GM12878 (cell line): Measurements from ENCODE around the gene CAPN2. TPM values are rescaled to one million over a fixed set of nuclear protein-coding genes. Genes with fewer than 3 reads are reported as not detected.
A peak's percentile ranks its signal among the peaks of the same experiment; 100 is the strongest.

Source experiments
- ATAC-seq: fragments of 200-7000 bp; cut with Tn5 transposase; 3 replicates; pipeline ENCODE4 v1.9.1; 2020; ENCODE audit warnings: mild to moderate bottlenecking, moderate library complexity
- BruUV-seq: library from RNA; stranded (reverse); fragments of 400-500 nt; replicated peaks from 2 replicates; lab custom pipeline; 2021; lab: Mats Ljungman, UMichigan
- CTCF ChIA-PET: fragments of 300-600 bp; sonication (Branson Sonifier 250); formaldehyde crosslinking; extraction: SDS; loops from one replicate; lab custom pipeline; 2021; ENCODE audit warnings: inconsistent platforms; lab: Yijun Ruan, JAX
- POLR2A ChIA-PET: fragments of 350-600 bp; formaldehyde crosslinking; extraction: SDS; loops from one replicate; lab custom pipeline; 2021; ENCODE audit warnings: inconsistent platforms; lab: Charles Lee
- RAD21 ChIA-PET: fragments of 300-600 bp; sonication (Branson Sonifier 250); formaldehyde crosslinking; loops from one replicate; lab custom pipeline; 2023; ENCODE audit warnings: antibody characterized with exemption; ENCODE audit not compliant: unreplicated experiment; lab: Charles Lee
- SMC1A ChIA-PET: fragments of 300-600 bp; sonication (Branson Sonifier 250); formaldehyde crosslinking; loops from one replicate; lab custom pipeline; 2023; ENCODE audit not compliant: unreplicated experiment, uncharacterized antibody; lab: Charles Lee
- DNase-seq: peaks from one replicate; pipeline ENCODE4 v3.0.0-alpha.2; 2011; ENCODE audit warnings: low read depth, low spot score
- FAIRE-seq: peaks from 3 replicates; lab custom pipeline; 2011; peaks lifted over from hg19 to GRCh38; lab: Jason Lieb, UNC
- H2AFZ ChIP-seq: 2 replicates; pipeline ENCODE4 v1.6.0; 2011; ENCODE audit warnings: low read depth, low read length, control low read depth; ENCODE audit not compliant: control insufficient read depth
- H3K27ac ChIP-seq: 2 replicates; pipeline ENCODE4 v1.5.1; 2011; ENCODE audit warnings: control low read depth; ENCODE audit not compliant: control insufficient read depth, insufficient read depth
- H3K27me3 ChIP-seq, 2 experiments: replicated peaks in 1 of 2; 2 replicates each; pipeline versions ENCODE4 v1.6.0 to v1.6.1; 2011; ENCODE audit warnings: low read length in 1 of 2; ENCODE audit not compliant: control insufficient read depth in 2 of 2, insufficient read depth in 2 of 2
- H3K36me3 ChIP-seq, 2 experiments: 2 replicates each; pipeline ENCODE4 v1.5.1; 2011; ENCODE audit warnings: low read length in 1 of 2; ENCODE audit not compliant: control insufficient read depth in 2 of 2, insufficient read depth in 2 of 2
- H3K4me1 ChIP-seq: 2 replicates; pipeline ENCODE4 v1.6.1; 2011; ENCODE audit warnings: mild to moderate bottlenecking, low read length, moderate library complexity, mixed read lengths; ENCODE audit not compliant: control insufficient read depth, insufficient read depth
- H3K4me2 ChIP-seq: 2 replicates; pipeline ENCODE4 v1.6.0; 2011; ENCODE audit warnings: control low read depth; ENCODE audit not compliant: control insufficient read depth, insufficient read depth
- H3K4me3 ChIP-seq: fragments of 200-600 bp; sonication (generic); 2 replicates; pipeline ENCODE4 v1.5.1; 2016
- H3K79me2 ChIP-seq: 2 replicates; pipeline ENCODE4 v1.6.0; 2011; ENCODE audit warnings: low read length; ENCODE audit not compliant: control insufficient read depth, insufficient read depth
- H3K9ac ChIP-seq: 2 replicates; pipeline ENCODE4 v1.8.0; 2011; ENCODE audit warnings: low read length, control low read depth, mixed read lengths; ENCODE audit not compliant: control insufficient read depth, insufficient read depth
- H3K9me3 ChIP-seq: replicated peaks from 3 replicates; pipeline ENCODE4 v1.5.1; 2011; ENCODE audit warnings: mild to moderate bottlenecking, low read length; ENCODE audit not compliant: control insufficient read depth, insufficient read depth
- H4K20me1 ChIP-seq: 2 replicates; pipeline ENCODE4 v1.6.0; 2011; ENCODE audit not compliant: control insufficient read depth, insufficient read depth
- CTCF ChIP-seq, 3 experiments: IDR thresholded peaks in 2 of 3; conservative IDR thresholded peaks in 1 of 3; 2 replicates each; pipeline ENCODE4 v1.5.1; 2011; ENCODE audit warnings: low read depth in 3 of 3, low read length in 3 of 3, mild to moderate bottlenecking in 3 of 3, control low read depth in 2 of 3, moderate library complexity in 2 of 3, inconsistent platforms in 1 of 3, mixed read lengths in 1 of 3; ENCODE audit not compliant: control insufficient read depth in 2 of 3, insufficient read depth in 1 of 3; ENCODE audit errors: extremely low read depth in 1 of 3
- RAD21 ChIP-seq: IDR thresholded peaks from 2 replicates; pipeline ENCODE4 v1.6.1; 2011; ENCODE audit warnings: mild to moderate bottlenecking, low read depth, low read length, moderate library complexity; ENCODE audit not compliant: insufficient read depth
- RAD51 ChIP-seq: fragments of 450-650 bp; IDR thresholded peaks from 2 replicates; pipeline ENCODE4 v1.6.1; 2016; ENCODE audit warnings: moderate library complexity, mild to moderate bottlenecking, inconsistent platforms
- RB1 ChIP-seq: fragments of 450-650 bp; formaldehyde crosslinking; IDR thresholded peaks from 2 replicates; pipeline ENCODE4 v1.6.1; 2017; ENCODE audit warnings: mild to moderate bottlenecking, borderline replicate concordance
- SMC3 ChIP-seq: IDR thresholded peaks from 2 replicates; pipeline ENCODE4 v1.6.1; 2011; ENCODE audit warnings: low read length, improper control_type of control experiment, borderline replicate concordance
- TAF1 ChIP-seq: IDR thresholded peaks from 2 replicates; pipeline ENCODE4 v1.6.1; 2011; ENCODE audit warnings: mild to moderate bottlenecking, low read depth, low read length, borderline replicate concordance
- YY1 ChIP-seq: IDR thresholded peaks from 2 replicates; pipeline ENCODE4 v1.6.1; 2011; ENCODE audit warnings: low read depth, mild to moderate bottlenecking, low read length
- WGBS: methylation state at CpG from one replicate; pipeline ENCODE4 v1.1.6; 2016; ENCODE audit warnings: low lambda C conversion rate; ENCODE audit not compliant: insufficient replicate concordance, insufficient coverage; ENCODE audit errors: missing lambda C conversion rate; 5-methylcytosine and 5-hydroxymethylcytosine counted together
- in situ Hi-C: fragments of 300-500 bp; cut with MboI; formaldehyde crosslinking; loops from 9 replicates; pipeline ENCODE4 v1.14.3; 2018; ENCODE audit warnings: mixed read lengths
- intact Hi-C: fragments of 100-400 bp; cut with micrococcal nuclease; formaldehyde crosslinking; loops from one replicate; pipeline ENCODE4 v1.14.2; 2022; ENCODE audit not compliant: unreplicated experiment
- polyA plus RNA-seq, 11 experiments: library from polyadenylated mRNA; depleted of rRNA in 4 of 11; unstranded in 6 of 11; stranded (reverse) in 5 of 11; fragments of >200 nt; fragmentation: Nextera tagmentation in 4 of 11; fragmentation: Illumina TruSeq in 1 of 11; extraction: Ambion mirVana in 4 of 11; extraction: Trizol in 1 of 11; gene quantifications; 1 replicate in 1 of 11; 2 replicates in 10 of 11; pipeline versions ENCODE4 v1.2.1 to v1.2.3, GENCODE V29; 2011 to 2016; ENCODE audit warnings: inconsistent platforms in 2 of 11, missing spikeins in 2 of 11, low read depth in 1 of 11
- total RNA-seq, 4 experiments: library from RNA; depleted of rRNA in 3 of 4; stranded (reverse); fragments of >200 nt in 3 of 4; fragmentation: Illumina TruSeq in 1 of 4; extraction: Trizol in 1 of 4; gene quantifications; 2 replicates each; pipeline versions ENCODE4 v1.2.1 to v1.2.3, GENCODE V29; 2013 to 2021

Gene CAPN2
- total and polyA plus RNA-seq, 10 of the 15 experiments (the other 5 are each of a cell fraction or from before 2014, with no cell fraction given): 6.0 to 21.4 (median 16.6) TPM

- ChIA-PET SMC1A (interaction anchor here (0.6 to 2.8 kb wide), 12 partner anchors 11 to 594 kb away, joined by 3 to 14 read pairs (median 4); no protein-coding TSS in a partner anchor), CTCF (interaction anchor here (0.5 to 8.4 kb wide), 15 partner anchors 12 to 550 kb away, joined by 3 to 72 read pairs (median 5); partner anchors contain the start of gene TLR5), RAD21 (interaction anchor here (1.0 to 1.7 kb wide), 3 partner anchors 73 to 550 kb away, joined by 4 to 13 read pairs (median 10); no protein-coding TSS in a partner anchor), POLR2A (interaction anchor here (1.0 kb wide), 1 partner anchor 160 kb away, joined by 3 read pairs; no protein-coding TSS in a partner anchor)
- Histone ChIP-seq H3K4me3 (no peak overlapping the region), H3K36me3 (no peaks in the 10 kb centered on the region), H3K27me3 (no peaks in the 10 kb centered on the region; a peak in 2 of 4 replicates), H4K20me1 (no peaks in the 10 kb centered on the region), H3K27ac (no peak overlapping the region), H2AFZ (no peak overlapping the region), H3K4me1 (no peaks in the 10 kb centered on the region), H3K4me2 (no peak overlapping the region), H3K9ac (no peak overlapping the region), H3K9me3 (no peaks in the 10 kb centered on the region), H3K79me2 (no peaks in the 10 kb centered on the region)
- TF ChIP-seq SMC3 (peak; percentile 69), RAD21 (peak; percentile 80), YY1 (peak; percentile 47; the same call in 1 of the 2 replicates), RAD51 (no peak), CTCF (IDR thresholded peaks at IDR 0.05 in 2 of 3, conservative IDR thresholded peaks at IDR 0.05 in 1 of 3; ENCODE audit: control insufficient read depth in 2 of 3, extremely low read depth in 1 of 3, insufficient read depth in 1 of 3, low read depth in 3 of 3, low read length in 3 of 3) (peak; percentile 53 to 75 (median 67)), RB1 (0 out of 2 replicates have a peak, but pooled peaks have one; percentile 36), TAF1 (no peak)
- intact Hi-C loops: loop anchor here (1.0 to 10.0 kb wide), 4 partner anchors 153 to 869 kb away; partner anchors contain the start of gene DISP1
- no TSS peak for BruUV-seq
- FAIRE-seq: peak; percentile 54
- in situ Hi-C loops: no loop called here
- peak; percentile 81 for ATAC-seq
- DNase-seq: no peak
- WGBS: 28% methylated on average over 9 of the region's 9 CpGs
Observed at GRCh38 chr1:223683586-223684487, 28.5 kb upstream of the CAPN2 start.
